ENCODE results near the gene AHNAK. TPM values are rescaled to one million over a fixed set of nuclear protein-coding genes. Genes with fewer than 3 reads are reported as not detected.

AHNAK gene
- total and polyA plus RNA-seq, 2 donors (not counting 3 experiments of a cell fraction or from before 2014, with no cell fraction given) = 35.2 to 436 TPM

DNA sequence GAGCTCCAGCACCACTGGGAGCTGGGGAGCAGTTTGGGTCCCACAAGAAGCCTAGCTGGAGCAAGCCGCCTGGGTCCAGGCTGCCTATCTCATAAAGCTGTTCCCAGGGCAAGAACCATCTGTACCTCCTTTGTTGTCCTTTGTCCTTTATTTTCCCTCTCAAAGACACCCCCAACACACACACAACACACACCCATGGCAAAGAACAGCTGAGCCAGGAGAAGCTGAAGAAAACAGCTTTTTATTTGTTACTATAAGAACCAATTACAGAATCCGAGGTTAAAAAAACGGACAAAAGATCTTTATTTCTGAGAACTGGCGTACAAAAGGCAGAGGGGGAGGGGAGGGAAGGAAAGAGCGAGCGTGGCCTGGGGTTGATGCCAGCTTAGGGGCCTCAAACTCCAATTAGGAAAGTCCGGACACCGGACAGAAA, 46.4 kb upstream of the AHNAK start:
- Histone ChIP-seq H3K36me3 (ENCODE audit: control insufficient read depth in 2 of 2, extremely low read depth in 1 of 2, insufficient read depth in 2 of 2, low read length in 2 of 2) (peaks cover 36 to 40% of the 10 kb centered on the region in 2 experiments), H4K20me1 (replicated peaks; ENCODE audit: control insufficient read depth, extremely low read depth, insufficient read depth, low read length) (no peaks in the 10 kb centered on the region), H2AFZ (ENCODE audit: low read depth, low read length) (no peak overlapping the region), H3K4me1 (ENCODE audit: control insufficient read depth, extremely low read depth, insufficient read depth, low read length) (peaks cover 18% of the 10 kb centered on the region), H3K9me1 (replicated peaks; ENCODE audit: control insufficient read depth, extremely low read depth, insufficient read depth, low read length) (no peaks in the 10 kb centered on the region), H3K4me2 (ENCODE audit: insufficient read depth, low read length) (no peak overlapping the region), H3K4me3 (replicated peaks in 1 of 3; ENCODE audit: insufficient read depth in 1 of 3, low read depth in 1 of 3, low read length in 3 of 3) (no peak overlapping the region), H3K27me3 (ENCODE audit: control insufficient read depth in 2 of 2, insufficient read depth in 2 of 2, low read length in 2 of 2) (no peaks in the 10 kb centered on the region), H3K9me3 (replicated peaks; ENCODE audit: control insufficient read depth, insufficient read depth, low read length) (no peaks in the 10 kb centered on the region), H3K79me2 (ENCODE audit: control insufficient read depth, insufficient read depth, low read length) (peaks cover 23% of the 10 kb centered on the region), H3K9ac (replicated peaks; ENCODE audit: extremely low read depth, insufficient read depth, low read length) (no peak overlapping the region), H3K27ac (ENCODE audit: insufficient read depth, low read depth, low read length) (peak overlapping the region; percentile 82)
- dilution Hi-C loops (cut with MboI; ENCODE audit: extremely low pct_ligation_motif_present, low sequenced_read_pairs) (no loop called here), intact Hi-C loops (cut with micrococcal nuclease) (loop anchor here (1.0 to 5.0 kb wide), 2 partner anchors 101 to 249 kb away; no protein-coding TSS in a partner anchor)
- no peak for TF ChIP-seq GATA2 (IDR thresholded peaks at IDR 0.05; ENCODE audit: insufficient read depth, insufficient read length, low read depth, low read length)
- TF ChIP-seq, protein P1, sequence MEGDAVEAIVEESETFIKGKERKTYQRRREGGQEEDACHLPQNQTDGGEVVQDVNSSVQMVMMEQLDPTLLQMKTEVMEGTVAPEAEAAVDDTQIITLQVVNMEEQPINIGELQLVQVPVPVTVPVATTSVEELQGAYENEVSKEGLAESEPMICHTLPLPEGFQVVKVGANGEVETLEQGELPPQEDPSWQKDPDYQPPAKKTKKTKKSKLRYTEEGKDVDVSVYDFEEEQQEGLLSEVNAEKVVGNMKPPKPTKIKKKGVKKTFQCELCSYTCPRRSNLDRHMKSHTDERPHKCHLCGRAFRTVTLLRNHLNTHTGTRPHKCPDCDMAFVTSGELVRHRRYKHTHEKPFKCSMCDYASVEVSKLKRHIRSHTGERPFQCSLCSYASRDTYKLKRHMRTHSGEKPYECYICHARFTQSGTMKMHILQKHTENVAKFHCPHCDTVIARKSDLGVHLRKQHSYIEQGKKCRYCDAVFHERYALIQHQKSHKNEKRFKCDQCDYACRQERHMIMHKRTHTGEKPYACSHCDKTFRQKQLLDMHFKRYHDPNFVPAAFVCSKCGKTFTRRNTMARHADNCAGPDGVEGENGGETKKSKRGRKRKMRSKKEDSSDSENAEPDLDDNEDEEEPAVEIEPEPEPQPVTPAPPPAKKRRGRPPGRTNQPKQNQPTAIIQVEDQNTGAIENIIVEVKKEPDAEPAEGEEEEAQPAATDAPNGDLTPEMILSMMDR (IDR thresholded peaks at IDR 0.05; ENCODE audit: extremely low read depth in 1 of 2, insufficient read depth in 1 of 2, low read depth in 1 of 2, low read length in 2 of 2) = no peak
- TF ChIP-seq MYC (IDR thresholded peaks at IDR 0.05; ENCODE audit: low read depth, low read length) = no peak
- TF ChIP-seq FOS (IDR thresholded peaks at IDR 0.05; ENCODE audit: borderline replicate concordance, insufficient read depth, low read length) = no peak
- TF ChIP-seq, protein P2, sequence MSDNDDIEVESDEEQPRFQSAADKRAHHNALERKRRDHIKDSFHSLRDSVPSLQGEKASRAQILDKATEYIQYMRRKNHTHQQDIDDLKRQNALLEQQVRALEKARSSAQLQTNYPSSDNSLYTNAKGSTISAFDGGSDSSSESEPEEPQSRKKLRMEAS (IDR thresholded peaks at IDR 0.05; ENCODE audit: insufficient read depth, insufficient read length) = no peak
- TF ChIP-seq POLR2A (IDR thresholded peaks at IDR 0.05; ENCODE audit: low read depth, low read length) = no peak
- no peak for TF ChIP-seq EZH2 (IDR thresholded peaks at IDR 0.05; ENCODE audit: borderline replicate concordance, low read depth, low read length, severe bottlenecking)
- TF ChIP-seq JUN (IDR thresholded peaks at IDR 0.05; ENCODE audit: borderline replicate concordance, insufficient read depth, insufficient read length, low read depth) = no peak
- no peak for TF ChIP-seq POLR2AphosphoS5 (IDR thresholded peaks at IDR 0.05; ENCODE audit: insufficient read depth, low read depth, low read length)
- FAIRE-seq = no peak
- ChIA-PET CTCF (interaction anchor here (2.1 to 4.5 kb wide), 7 partner anchors 8 to 198 kb away, joined by 16 to 52 read pairs (median 31); partner anchors contain the start of genes EML3, MTA2 and ROM1), POLR2A (interaction anchor here (3.7 kb wide), 1 partner anchor 18 kb away, joined by 75 read pairs; the partner anchor contains the start of gene EEF1G)
- BruUV-seq (replicated peaks) = no TSS peak
- DNase-seq (ENCODE audit: low read depth, low spot score) = no peak
